Activated effector memory CD4-positive, alpha-beta T cell treated with Interleukin-2 at 50 U/mL for 16 hours (primary cell): ENCODE results near the gene C15orf39.

ENCODE experiments used
- DNase-seq: peaks from one replicate; pipeline ENCODE4 v3.0.0-alpha.2; 2020

C15orf39 gene

DNA sequence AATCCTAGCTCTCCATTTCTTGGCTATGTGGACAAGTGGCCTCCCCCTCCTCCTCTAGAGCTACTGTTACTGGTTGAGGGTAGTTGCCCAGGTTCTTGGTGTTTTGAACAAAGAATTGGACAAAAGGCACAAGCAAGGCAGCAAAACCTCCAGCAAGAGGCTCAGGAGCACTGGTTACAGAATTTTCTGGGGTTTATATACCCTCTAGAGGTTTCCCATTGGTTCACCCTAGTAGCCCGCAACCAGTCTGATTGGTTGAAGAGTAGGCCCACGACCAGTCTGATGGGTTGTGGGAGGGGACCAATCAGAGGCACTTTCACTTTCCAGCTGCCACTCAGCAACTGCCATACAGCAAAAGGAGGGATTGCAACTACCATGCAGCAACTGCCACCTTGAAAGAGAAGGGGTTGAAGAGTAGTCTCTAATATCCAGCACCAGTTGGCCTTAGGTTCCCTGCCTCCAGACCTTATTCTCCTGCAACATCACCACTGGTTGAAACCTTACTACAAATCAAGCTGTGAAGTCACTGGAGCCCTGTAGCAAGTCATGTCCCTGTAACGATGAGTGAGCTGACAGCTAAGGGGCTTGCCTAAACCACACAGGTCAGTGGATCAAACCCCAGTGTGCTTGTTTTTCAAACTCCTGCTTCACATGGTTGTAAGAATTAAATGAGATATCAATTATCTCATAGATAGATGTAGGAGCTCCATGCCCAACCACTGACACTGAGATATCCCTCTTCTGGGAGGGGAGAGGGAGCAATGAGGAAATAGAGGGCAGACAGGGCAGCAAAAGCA is 2.9 kb upstream of the C15orf39 start:
- no peak for DNase-seq

DNA sequence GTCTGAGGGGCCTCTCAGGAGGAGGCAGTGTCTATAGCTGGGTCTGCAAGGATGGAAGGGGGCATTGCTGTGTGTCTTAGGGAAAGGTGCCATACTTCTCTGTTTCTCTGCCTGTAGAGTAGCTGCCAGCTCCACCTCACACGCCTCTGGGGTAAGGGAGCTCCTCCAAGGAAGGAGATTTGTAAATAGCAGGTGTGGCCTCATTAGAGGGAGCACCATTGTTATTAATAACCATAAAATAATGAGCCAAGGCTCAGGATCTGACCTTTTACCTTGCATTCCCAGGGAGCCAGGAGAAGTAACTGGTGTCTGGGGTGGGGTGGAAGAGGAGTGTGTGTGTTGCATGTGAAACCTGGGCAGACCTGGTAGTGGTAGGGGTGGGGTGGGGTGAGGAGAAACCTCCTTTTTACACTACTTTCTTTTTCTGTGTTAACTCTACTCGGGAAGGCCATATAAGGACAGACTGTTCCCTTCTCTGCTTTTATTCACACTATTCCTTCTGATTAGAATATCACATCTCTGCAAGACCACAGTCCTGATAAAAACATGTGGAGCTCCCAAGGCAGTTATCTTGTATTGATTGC is 2.2 kb upstream of the C15orf39 start:
- no peak for DNase-seq

DNA sequence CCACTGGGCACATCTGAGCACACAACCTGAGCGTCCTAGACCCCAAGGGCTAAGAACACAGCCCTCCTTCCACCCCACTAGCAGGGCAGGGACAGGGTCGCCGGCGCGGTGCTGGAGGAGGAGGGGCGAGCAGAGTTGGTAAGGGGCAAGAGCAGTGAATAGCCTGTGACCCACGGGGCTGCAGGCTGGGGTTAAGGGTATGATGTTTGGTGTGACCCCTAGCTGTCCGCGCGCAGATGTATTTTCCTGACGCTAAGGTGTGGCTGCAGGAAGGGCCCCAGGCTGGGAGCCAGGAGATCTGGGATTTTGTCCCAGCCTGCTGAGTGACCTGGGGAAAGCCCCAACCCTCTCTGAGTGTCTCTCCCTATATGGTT is 1.3 kb upstream of the C15orf39 start:
- no peak for DNase-seq

DNA sequence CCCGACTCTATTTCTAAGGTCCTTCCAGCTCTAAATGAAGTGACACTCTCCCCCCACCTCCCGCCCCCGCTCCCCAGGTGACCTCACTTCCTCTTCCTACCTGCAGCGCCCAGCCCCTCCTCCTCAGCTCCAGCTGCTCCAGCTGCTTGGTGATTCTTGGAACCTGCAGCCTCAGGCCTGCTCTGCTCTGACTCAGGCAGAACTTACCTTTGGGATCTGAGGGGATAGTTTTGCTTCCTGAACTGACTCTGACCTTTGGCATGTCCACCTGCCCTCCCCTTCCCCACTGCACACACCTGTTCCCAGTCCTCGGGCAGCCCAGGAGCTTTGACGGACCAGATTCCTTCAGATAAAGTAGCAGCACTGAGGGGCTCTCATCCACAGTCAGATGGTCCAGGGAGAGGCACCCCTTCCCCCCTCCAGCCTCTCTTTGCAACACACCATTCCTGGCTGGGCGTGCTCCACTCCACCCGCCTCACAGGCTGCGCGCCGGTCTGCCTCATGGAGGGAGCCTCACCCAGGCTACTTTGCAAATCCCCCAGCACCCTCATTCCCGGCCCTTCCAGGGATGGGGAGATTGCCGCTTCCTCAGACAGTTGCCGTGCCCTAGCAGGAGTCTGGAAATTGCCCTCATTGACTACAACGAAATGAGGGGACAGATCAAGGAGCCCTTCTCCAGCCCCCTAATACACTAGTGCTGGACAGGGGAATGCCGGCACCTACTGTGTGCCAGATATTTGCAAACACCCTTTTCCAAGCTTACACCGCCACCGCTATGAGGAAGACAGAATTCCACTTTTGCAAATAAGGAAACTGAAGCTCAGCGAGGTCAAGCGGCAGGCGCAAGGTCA is 692 bp upstream of the C15orf39 start:
- peak; percentile 19 for DNase-seq

DNA sequence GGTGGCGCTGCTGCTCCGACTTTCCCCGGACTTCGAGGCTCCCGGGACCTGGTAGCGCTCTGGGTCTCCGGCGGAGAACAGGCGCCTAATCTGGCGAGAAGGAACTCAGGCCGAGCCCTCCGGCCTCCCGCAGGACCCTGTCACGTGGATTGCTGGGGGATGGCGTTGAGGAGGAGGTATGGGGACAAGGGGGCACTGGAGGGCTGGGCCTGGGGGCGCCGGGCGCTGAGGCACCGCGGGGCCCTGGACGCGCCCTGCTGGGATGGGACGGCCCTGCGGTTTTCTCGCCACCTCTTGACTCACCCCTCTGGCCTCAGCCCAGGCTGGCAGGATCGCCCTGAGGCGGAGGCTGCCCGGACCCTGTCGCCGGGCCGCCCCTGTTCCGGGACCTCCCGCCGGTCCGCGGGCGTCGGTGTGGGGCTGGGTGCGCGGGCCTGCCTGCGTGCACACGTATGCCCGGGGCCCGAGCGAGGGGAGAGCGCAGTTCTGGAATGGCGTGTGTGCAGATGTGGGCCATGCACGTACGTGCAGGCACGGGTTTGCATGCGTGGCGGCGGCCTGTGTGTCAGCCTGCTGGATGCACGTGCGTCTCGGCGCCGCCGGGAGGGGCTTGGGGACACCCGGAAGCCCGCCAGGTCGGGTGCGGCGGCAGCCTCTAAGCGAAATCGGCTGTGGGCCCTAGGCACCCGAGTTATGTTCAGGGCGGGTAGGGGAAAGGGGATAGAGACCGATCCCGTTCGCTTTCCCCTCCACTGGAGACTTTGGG is 752 bp downstream of the C15orf39 start:
- peak; percentile 81 for DNase-seq

DNA sequence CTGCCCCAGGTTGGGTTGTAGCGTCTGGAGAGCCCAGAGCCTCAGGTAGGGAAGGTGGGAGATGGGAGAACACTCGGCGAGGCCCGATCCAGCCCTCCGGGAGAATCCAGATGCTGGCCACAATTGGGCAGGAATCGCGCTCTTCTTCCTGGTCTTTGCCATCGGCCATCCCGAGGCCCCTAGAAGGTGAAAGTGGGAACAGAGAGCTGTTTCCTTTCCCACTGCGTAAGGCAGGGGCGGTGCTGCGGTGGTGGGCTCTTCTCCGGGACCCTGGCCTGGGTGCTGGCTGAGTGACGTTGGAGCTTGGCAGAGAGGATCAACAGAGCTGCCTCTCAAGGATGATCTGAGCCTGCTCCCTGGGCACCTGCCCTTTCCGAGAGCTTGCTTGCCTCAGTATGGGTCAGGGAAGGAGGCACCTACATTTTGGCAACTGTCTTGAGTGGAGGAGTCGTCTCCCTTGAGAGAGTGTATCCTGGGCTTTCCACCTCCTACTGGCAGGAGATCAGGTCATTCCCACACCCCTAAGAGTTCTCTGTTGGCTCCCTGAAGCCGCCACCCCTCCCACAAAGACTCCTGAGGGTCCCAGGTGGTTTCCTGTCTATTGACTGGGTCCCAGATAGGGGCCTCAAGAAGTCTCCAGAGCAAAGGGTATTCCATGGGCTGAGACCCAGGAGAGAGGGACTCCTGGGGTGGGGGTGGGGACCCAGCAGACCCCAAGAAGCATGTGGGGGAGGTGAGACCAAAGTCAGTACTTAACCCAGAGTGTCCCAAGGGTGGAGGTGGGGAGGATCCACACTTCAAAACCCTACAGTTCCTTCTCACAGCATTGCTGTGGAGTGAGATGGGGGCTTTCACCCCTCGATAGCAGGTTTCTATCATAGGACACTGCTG is 1.6 kb downstream of the C15orf39 start:
- no peak for DNase-seq

DNA sequence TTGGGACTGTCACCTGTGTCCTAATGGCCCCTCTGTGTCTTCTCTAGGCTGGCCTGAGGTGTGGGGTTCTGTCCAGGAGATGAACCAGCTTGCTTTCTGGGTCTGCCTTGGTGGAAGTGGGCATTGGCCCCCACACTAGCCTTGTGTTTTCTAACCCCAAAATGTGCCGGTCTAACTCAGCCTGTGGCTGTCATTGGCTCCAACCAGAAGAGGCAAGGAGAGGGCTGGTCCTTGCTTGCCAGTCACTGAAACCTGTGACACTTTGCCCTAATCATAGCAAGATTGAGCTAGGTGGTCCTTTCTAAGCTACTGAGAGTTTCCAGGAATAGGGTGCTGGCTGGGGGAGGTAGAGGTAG is 2.2 kb downstream of the C15orf39 start:
- DNase-seq: no peak

DNA sequence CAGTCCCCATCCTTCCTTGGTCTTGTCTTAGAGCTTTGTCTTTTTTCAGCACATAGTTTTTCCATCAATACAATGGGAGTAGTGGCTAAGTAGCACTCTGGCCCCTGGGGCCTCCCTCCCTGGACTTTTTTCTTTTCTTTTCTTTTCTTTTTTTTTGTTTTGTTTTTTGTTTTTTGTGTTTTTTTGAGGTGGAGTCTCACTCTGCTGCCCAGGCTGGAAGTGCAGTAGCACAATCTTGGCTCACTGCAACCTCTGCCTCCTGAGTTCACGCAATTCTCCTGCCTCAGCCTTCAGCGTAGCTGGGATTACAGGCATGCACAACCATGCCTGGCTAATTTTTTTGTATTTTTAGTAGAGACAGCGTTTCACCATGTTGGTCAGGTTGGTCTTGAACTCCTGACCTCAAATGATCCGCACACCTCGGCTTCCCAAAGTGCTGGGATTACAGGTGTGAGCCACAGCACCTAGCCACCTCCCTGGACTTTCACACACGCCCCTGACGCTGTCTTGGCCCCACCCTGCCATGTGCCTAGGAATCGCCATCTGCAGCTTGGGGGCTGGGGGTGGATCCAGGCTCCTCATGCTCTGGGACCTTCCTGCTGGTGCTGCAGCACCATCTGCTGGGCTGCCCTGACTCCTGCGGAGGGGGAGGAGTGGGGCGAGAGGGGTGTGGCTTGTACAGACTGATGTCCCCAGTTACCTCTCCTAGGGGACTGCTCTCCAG is 2.8 kb downstream of the C15orf39 start:
- peak; percentile 80 for DNase-seq

DNA sequence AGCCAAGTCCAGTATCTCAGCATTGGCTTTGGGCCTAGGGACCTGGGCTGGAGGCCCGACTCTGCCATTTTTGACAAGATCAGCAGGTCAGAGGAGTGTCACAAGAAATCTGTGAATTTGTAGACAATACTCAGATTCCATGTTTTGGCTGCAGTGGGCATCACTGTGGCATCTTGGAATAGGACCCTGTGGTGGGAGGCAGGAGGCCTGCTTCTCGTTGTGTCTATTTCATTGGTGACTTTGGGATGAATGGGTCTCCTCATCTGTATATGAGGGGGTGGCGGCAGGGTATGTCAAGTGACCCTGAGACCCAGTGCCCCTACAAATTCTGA is 3.3 kb downstream of the C15orf39 start:
- no peak for DNase-seq

DNA sequence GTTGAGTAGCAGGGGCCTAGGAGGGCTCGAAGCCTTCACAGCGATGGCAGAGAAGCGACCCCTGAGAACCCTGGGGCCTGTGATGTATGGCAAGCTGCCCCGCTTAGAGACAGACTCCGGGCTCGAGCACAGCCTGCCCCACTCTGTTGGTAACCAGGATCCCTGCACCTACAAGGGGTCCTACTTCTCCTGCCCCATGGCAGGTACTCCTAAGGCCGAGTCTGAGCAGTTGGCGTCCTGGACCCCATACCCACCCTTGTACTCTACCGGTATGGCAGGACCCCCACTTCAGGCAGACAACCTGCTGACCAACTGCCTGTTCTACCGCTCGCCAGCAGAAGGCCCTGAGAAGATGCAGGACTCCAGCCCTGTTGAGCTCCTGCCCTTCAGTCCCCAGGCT is 4.3 kb downstream of the C15orf39 start:
- no peak for DNase-seq

DNA sequence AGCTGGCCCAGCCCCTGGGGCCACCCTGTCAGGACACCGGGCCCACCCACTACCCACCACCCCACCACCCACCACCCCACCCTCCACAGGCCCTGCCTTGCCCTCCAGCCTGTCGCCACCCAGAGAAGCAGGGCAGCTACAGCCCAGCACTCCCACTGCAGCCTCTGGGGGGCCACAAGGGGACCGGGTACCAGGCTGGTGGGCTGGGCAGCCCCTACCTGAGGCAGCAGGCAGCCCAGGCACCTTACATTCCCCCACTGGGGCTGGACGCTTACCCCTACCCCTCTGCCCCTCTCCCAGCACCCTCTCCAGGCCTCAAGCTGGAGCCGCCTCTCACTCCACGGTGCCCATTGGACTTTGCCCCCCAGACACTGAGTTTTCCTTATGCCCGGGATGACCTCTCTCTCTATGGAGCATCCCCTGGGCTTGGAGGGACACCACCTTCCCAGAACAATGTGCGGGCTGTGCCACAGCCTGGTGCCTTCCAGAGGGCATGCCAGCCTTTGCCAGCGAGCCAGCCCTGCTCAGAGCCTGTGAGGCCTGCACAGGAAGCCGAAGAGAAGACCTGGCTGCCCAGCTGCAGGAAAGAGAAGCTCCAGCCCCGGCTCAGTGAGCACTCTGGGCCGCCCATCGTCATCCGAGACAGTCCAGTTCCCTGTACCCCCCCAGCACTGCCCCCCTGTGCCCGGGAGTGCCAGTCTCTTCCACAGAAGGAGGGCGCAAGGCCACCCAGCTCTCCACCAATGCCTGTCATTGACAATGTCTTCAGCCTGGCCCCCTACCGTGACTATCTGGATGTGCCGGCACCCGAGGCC is 5.3 kb downstream of the C15orf39 start:
- no peak for DNase-seq

DNA sequence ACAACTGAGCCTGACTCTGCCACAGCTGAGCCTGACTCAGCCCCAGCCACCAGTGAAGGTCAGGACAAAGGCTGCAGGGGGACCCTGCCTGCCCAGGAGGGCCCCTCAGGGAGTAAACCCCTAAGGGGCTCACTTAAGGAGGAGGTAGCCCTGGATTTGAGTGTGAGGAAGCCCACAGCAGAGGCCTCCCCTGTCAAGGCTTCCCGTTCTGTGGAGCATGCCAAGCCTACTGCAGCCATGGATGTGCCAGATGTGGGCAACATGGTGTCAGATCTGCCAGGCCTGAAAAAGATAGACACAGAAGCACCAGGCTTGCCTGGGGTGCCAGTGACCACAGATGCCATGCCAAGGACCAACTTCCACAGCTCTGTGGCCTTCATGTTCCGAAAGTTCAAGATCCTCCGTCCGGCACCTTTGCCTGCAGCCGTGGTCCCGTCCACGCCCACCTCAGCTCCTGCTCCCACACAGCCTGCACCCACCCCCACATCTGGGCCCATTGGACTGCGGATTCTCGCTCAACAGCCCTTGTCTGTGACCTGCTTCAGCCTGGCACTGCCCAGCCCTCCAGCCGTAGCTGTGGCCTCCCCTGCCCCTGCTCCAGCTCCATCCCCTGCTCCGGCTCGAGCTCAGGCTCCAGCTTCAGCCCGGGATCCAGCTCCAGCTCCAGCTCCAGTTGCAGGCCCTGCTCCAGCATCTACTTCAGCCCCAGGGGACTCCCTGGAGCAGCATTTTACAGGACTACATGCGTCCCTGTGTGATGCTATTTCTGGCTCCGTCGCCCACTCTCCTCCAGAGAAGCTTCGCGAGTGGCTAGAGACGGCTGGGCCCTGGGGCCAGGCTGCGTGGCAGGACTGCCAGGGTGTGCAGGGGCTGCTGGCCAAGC is 6.2 kb downstream of the C15orf39 start:
- DNase-seq: no peak

DNA sequence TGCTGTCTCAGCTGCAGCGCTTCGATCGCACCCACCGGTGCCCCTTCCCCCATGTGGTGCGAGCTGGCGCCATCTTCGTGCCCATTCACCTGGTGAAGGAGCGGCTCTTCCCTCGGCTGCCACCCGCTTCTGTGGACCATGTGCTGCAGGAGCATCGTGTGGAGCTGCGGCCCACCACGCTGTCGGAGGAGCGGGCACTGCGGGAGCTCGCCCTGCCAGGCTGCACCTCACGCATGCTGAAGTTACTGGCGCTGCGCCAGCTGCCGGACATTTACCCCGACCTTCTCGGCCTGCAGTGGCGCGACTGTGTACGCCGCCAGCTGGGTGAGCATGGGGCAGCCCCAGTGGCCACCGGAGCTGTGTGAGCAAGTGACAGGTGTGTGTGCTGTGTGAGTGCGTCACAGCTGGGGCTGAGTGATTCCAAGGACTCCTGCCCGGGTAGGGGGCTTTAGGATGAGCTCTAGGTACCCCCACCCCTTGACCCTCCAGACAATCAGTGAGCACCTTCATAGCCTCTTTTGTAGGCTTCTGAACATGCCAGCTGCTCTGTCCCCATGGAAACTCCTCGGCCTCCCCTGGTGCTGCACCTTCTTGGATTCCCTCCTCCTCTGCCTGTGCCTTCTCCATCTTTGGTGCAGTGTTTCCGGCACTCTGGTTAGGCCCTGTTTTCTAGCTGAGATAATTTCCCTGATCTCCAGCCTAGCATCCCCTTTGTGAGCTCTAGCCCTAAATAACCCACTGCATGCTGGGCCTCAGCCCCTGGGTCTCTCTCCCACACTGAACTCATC is 7.0 kb downstream of the C15orf39 start:
- DNase-seq: no peak

DNA sequence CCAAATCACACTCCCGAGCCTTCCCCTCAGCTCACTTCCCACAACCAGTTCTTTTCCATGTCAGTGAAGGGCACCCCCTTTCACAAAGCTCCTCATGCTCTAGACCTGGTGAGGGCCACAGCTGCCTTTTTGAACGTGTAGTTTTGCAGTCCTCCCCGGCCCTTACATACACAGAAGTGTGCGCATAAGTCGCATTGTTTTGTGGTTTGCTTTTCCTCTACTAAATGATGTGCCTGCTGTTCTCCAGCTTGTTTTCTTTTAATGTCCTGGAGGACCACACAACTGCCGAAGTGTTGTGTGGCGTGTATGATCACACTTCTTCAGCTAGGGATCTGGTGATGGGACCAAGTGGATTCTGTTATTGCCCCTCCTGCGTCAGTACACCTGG is 7.6 kb downstream of the C15orf39 start:
- DNase-seq: no peak

DNA sequence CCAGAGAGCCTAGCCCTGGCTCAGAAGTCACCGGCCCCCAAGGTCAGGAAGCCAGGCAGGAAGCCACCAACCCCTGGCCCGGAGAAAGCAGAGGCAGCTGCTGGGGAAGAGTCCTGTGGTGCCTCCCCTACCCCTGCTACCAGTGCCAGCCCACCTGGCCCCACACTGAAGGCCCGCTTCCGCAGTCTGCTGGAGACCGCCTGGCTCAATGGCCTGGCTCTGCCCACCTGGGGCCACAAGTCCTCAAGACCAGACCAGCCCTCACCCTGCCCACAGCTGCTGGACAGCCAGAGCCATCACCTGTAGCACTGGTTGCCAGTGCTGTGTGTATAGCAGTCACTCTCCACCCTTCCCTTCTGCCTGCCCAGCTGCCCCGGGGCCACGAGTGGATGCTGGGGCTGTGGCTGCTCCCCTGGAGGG is 9.1 kb downstream of the C15orf39 start:
- no peak for DNase-seq

DNA sequence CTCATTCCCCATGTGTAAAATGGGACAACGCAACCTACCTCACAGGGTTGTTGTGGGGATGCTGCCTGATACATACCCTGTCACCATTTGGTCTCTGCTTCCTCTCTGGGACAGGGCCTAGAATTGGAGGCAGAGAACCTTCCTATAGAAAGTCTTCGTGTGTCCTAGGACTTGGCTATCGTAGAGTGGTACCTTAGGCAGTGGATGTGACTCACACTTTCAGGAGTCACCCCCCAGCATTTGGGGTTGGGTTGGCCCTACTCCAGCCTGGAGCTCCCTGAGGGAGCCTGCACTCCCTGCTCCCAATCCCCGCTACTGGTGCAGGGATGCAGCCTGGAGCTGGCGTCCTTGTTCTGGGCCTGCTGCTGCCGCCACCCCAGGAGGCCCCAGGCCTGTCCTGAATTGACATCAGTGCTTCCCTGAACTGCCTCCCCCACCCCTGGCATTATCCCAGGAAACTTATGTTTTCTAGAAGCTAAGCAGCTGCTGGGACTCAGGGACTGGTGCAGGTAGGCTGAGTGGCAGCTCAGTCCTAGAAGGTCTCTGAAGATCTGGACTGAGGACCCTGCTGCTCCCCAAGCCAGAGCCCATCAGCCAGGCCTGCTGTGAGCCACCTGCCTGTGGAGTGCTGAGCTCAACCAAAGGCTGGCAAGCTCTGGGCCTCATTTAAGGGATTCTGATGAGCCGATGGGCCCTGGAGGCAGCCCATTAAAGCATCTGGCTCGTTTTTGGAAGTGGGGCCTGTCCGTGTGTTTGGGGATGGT is 9.9 kb downstream of the C15orf39 start:
- no peak for DNase-seq

DNA sequence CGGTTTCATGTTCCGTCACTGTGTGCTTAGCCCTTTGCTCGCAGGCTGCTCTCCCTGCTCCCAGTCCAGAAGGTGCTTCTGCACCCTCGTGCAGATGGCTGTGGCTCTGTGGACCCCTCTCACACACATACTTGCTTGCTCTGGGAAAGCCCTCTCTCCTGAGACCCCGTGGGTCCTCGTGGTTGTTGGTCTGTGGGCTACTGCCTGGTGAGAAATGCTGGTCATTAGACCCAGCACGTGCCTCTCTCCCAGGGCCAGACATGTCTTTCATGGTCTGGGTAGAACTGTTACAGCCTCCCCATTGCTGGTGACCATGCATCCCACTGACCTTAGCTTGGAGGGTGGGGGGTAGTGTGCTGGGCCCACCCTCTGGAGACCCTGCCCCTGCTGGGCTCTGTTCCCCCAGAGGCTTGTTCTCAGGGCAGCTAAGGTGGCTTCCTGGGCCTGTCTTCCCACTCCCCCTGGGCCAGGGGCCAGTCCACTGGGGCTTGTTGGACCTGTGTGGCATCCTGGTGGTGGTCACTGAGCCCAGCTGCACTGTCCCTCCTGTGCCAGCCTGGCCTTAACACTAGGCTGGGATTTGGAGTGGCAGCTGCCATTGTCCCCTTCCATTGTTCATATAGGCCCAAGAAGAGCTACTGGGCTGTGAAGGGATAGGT is 10.6 kb downstream of the C15orf39 start:
- no peak for DNase-seq
